Mesendoderm (in vitro differentiated cells): ENCODE data around the gene GAK.
A peak's percentile ranks its signal among the peaks of the same experiment; 100 is the strongest.
"Not testable (repeated sequence)": the region's sequence is repeated elsewhere in the genome, so short reads cannot be mapped to it uniquely, and the experiment has no call there.

Experiments
- DNase-seq: peaks from one replicate; pipeline ENCODE4 v3.0.0; 2013
- H2AK5ac ChIP-seq: 2 replicates; pipeline ENCODE4 v1.6.1; 2013; ENCODE audit warnings: low read length, inconsistent platforms
- H2BK120ac ChIP-seq: 2 replicates; pipeline ENCODE4 v1.6.1; 2013; ENCODE audit warnings: low read depth, mild to moderate bottlenecking, low read length, moderate library complexity, mixed read lengths
- H2BK15ac ChIP-seq: replicated peaks from 2 replicates; pipeline ENCODE4 v1.6.1; 2013; ENCODE audit warnings: low read depth, mild to moderate bottlenecking, moderate library complexity
- H2BK5ac ChIP-seq: 2 replicates; pipeline ENCODE4 v1.6.1; 2013; ENCODE audit warnings: low read length, inconsistent platforms
- H3K18ac ChIP-seq: 2 replicates; pipeline ENCODE4 v1.6.1; 2013; ENCODE audit warnings: mild to moderate bottlenecking, low read length, mixed read lengths
- H3K23ac ChIP-seq: one replicate; pipeline ENCODE4 v1.6.1; 2013; ENCODE audit warnings: low read length
- H3K27ac ChIP-seq: 2 replicates; pipeline ENCODE4 v1.5.1; 2013; ENCODE audit warnings: low read depth, mild to moderate bottlenecking, inconsistent platforms, low read length, moderate library complexity
- H3K27me3 ChIP-seq: 2 replicates; pipeline ENCODE4 v1.6.1; 2013; ENCODE audit warnings: low read length, control low read depth, mild to moderate bottlenecking, inconsistent platforms; ENCODE audit not compliant: insufficient read depth, poor library complexity
- H3K36me3 ChIP-seq: 2 replicates; pipeline ENCODE4 v1.6.1; 2013; ENCODE audit warnings: low read length, inconsistent platforms; ENCODE audit not compliant: control insufficient read depth, insufficient read depth
- H3K4ac ChIP-seq: one replicate; pipeline ENCODE4 v1.6.1; 2013; ENCODE audit warnings: low read depth, mild to moderate bottlenecking, low read length, moderate library complexity
- H3K4me1 ChIP-seq: 2 replicates; pipeline ENCODE4 v1.6.1; 2013; ENCODE audit warnings: low read depth, low read length, inconsistent platforms; ENCODE audit not compliant: control insufficient read depth
- H3K4me2 ChIP-seq: 2 replicates; pipeline ENCODE4 v1.6.1; 2013; ENCODE audit warnings: low read length
- H3K4me3 ChIP-seq: 2 replicates; pipeline ENCODE4 v1.5.1; 2013; ENCODE audit warnings: mild to moderate bottlenecking, low read length
- H3K56ac ChIP-seq: one replicate; pipeline ENCODE4 v1.6.1; 2013; ENCODE audit warnings: low read length
- H3K79me1 ChIP-seq: 2 replicates; pipeline ENCODE4 v1.6.1; 2013; ENCODE audit warnings: low read length, inconsistent platforms
- H3K79me2 ChIP-seq: 2 replicates; pipeline ENCODE4 v1.6.1; 2013; ENCODE audit warnings: mild to moderate bottlenecking, low read length; ENCODE audit not compliant: control insufficient read depth, insufficient read depth
- H3K9ac ChIP-seq: 2 replicates; pipeline ENCODE4 v1.6.1; 2013; ENCODE audit warnings: low read length, inconsistent platforms
- H4K5ac ChIP-seq: one replicate; pipeline ENCODE4 v1.6.1; 2013; ENCODE audit warnings: low read length
- H4K8ac ChIP-seq: one replicate; pipeline ENCODE4 v1.6.1; 2013; ENCODE audit warnings: low read depth, mild to moderate bottlenecking, control low read depth, low read length, moderate library complexity
- WGBS: extraction: QIAGEN DNeasy Blood & Tissue Kit; methylation state at CpG from one replicate; pipeline ENCODE4 v1.1.7; 2013; ENCODE audit warnings: low lambda C conversion rate, missing lambda C conversion rate; ENCODE audit not compliant: insufficient coverage; ENCODE audit errors: extremely low coverage; 5-methylcytosine and 5-hydroxymethylcytosine counted together

GAK gene

GRCh38 chr4:946517-947471, 14.7 kb upstream of the GAK start:
- no CpG with 5 or more reads among the region's 62 CpGs for WGBS

DNA sequence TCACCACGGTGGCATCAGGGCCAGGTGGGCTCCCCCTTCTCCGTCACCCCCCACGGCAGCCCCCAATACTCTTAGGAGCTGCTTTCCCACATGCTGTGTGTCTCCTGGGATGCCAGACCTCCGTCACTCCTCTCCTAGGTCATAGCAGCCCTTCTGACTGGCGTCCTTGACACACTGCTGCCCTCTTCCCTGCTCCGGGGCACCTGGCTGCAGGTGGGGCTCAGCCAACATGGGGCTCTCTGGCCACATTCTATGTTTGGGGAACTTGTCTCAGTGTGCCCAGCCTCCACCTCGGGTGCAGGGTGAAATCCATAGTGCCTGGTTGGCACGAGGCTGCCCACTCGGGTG, 14.0 kb upstream of the GAK start:
- Histone ChIP-seq H3K27me3 (peaks cover 2% of the 10 kb centered on the region), H3K4me1 (peaks cover 5% of the 10 kb centered on the region), H3K27ac (no peak overlapping the region), H3K4me3 (no peak overlapping the region), H4K5ac (no peak overlapping the region), H3K79me2 (no peaks in the 10 kb centered on the region), H2BK15ac (no peak overlapping the region), H2BK5ac (no peak overlapping the region), H2AK5ac (no peak overlapping the region), H3K9ac (no peak overlapping the region), H2BK120ac (no peak overlapping the region), H3K56ac (no peak overlapping the region), H3K4me2 (no peak overlapping the region), H3K18ac (no peak overlapping the region), H4K8ac (no peak overlapping the region), H3K4ac (no peak overlapping the region), H3K23ac (no peak overlapping the region), H3K36me3 (no peaks in the 10 kb centered on the region), H3K79me1 (no peaks in the 10 kb centered on the region)
- WGBS, result no CpG with 5 or more reads among the region's 9 CpGs
- DNase-seq, result no peak

More at GRCh38 chr4:946517-947471, 14.7 kb upstream of the GAK start:
- Histone ChIP-seq H2BK120ac (no peak overlapping the region), H3K23ac (no peak overlapping the region), H3K4ac (no peak overlapping the region), H3K79me1 (no peaks in the 10 kb centered on the region), H3K27me3 (peaks cover 2% of the 10 kb centered on the region), H3K36me3 (no peaks in the 10 kb centered on the region), H3K4me3 (no peak overlapping the region), H2BK15ac (no peak overlapping the region), H2AK5ac (no peak overlapping the region), H2BK5ac (no peak overlapping the region), H3K27ac (no peak overlapping the region), H3K56ac (no peak overlapping the region), H3K4me1 (peaks cover 5% of the 10 kb centered on the region), H3K4me2 (no peak overlapping the region), H3K9ac (no peak overlapping the region), H4K8ac (no peak overlapping the region), H3K18ac (no peak overlapping the region), H3K79me2 (no peaks in the 10 kb centered on the region), H4K5ac (no peak overlapping the region)
- DNase-seq, result no peak

DNA sequence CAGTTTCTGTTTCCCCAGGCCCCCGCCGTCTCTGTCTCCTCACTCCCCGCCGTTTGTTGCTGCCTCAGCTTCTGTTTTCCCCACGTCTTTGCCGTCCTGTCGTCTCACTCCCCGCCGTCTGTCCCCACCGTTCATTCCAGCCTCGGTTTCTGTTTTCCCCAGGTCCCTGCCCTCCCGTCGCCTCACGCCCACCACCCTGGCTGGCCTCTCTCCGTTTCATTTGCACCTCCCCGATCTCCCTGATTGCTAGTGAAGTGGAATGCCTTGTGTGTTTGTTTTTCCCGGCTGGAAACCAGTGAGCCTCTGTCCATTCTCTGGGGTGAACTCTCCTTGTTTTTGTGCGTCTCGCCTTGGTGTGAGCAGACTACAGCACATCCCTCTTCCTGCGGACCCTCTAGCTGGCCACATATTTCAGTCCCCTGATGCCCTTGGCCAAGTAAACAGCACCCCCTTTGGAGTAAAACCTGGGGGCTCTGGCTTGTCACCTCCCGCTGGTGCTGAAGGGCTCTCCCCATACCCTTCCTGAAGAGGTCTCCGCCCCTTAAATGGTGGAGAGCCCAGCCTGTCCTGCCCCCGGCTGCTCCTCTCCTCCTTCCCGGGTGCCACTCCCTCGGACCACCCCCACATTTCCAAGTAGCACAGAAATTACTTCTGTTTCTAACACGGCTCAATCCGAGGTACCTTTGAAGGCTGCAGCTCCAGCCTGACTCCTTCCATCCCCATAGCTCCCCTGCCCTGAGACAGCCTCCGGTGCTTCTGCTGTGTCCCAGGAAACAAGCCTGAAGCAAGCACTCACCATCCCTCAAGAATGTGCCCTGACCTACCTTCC, 13.4 kb upstream of the GAK start:
- Histone ChIP-seq H3K4ac (no peak overlapping the region), H3K79me2 (no peaks in the 10 kb centered on the region), H2AK5ac (no peak overlapping the region), H2BK120ac (no peak overlapping the region), H3K27ac (no peak overlapping the region), H3K4me2 (peak overlapping the region; percentile 5), H3K56ac (no peak overlapping the region), H3K36me3 (no peaks in the 10 kb centered on the region), H2BK15ac (no peak overlapping the region), H4K5ac (no peak overlapping the region), H3K27me3 (peaks cover 2% of the 10 kb centered on the region), H3K79me1 (no peaks in the 10 kb centered on the region), H4K8ac (no peak overlapping the region), H3K4me3 (no peak overlapping the region), H3K18ac (no peak overlapping the region), H3K4me1 (peaks cover 5% of the 10 kb centered on the region), H3K23ac (no peak overlapping the region), H2BK5ac (no peak overlapping the region), H3K9ac (peak overlapping the region; percentile 33)
- no CpG with 5 or more reads among the region's 28 CpGs for WGBS
- peak; percentile 45 for DNase-seq

- not testable (repeated sequence) for DNase-seq, H3K79me2 ChIP-seq, H3K9ac ChIP-seq, H2BK5ac ChIP-seq, H3K56ac ChIP-seq, H3K4me1 ChIP-seq, H4K5ac ChIP-seq, H4K8ac ChIP-seq, H2BK15ac ChIP-seq, H3K4ac ChIP-seq, H3K79me1 ChIP-seq, H3K18ac ChIP-seq, H3K27me3 ChIP-seq, H3K23ac ChIP-seq, H3K36me3 ChIP-seq, H2BK120ac ChIP-seq, H3K27ac ChIP-seq, H2AK5ac ChIP-seq, H3K4me2 ChIP-seq, H3K4me3 ChIP-seq
- no CpG with 5 or more reads among the region's 4 CpGs for WGBS
Measured at GRCh38 chr4:939508-939907, 7.4 kb upstream of the GAK start.

DNA sequence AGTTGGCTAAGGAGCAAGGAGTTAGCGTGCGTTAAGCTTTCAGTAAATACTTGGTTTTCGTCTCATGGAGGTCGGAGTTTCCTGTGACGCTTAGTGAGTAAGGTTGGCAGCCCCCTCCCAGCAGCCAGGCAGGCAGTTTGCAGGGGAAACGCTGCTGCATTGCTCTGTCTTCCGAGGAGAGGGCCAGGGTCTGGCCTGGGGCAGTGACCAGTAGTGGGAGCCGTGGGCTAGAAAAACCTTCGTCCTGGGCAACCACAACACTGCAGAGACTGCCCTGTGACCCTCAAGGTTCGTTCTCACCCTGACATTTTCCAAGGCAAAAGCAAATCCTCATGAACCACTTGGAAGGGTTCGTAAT, 576 bp upstream of the GAK start:
- WGBS, result no CpG with 5 or more reads among the region's 11 CpGs
- Histone ChIP-seq H3K27ac (no peak overlapping the region), H4K5ac (no peak overlapping the region)

More for the DNA sequence above, 576 bp upstream of the GAK start:
- H3K36me3 ChIP-seq, result no peaks in the 10 kb centered on the region
- peaks cover 4% of the 10 kb centered on the region for H3K4me1 ChIP-seq
- peak overlapping the region; percentile 93 for H3K9ac ChIP-seq
- H2BK5ac ChIP-seq, result no peak overlapping the region
- H3K56ac ChIP-seq, result peak overlapping the region; percentile 97
- no peak for DNase-seq
- no peak overlapping the region for H2BK120ac ChIP-seq
- peak overlapping the region; percentile 6 for H3K23ac ChIP-seq
- H3K18ac ChIP-seq, result no peak overlapping the region
- H2BK15ac ChIP-seq, result no peak overlapping the region
- no peak overlapping the region for H3K4ac ChIP-seq
- H2AK5ac ChIP-seq, result no peak overlapping the region
- peak overlapping the region; percentile 76 for H3K4me3 ChIP-seq
- H4K8ac ChIP-seq, result no peak overlapping the region
- H3K79me1 ChIP-seq, result peaks cover 12% of the 10 kb centered on the region
- peak overlapping the region; percentile 100 for H3K4me2 ChIP-seq
- no peaks in the 10 kb centered on the region for H3K27me3 ChIP-seq
- peaks cover 22% of the 10 kb centered on the region for H3K79me2 ChIP-seq
